MG63 (cell line): Measurements from ENCODE around the gene ATP5F1D. TPM values are rescaled to one million over a fixed set of nuclear protein-coding genes. Genes with fewer than 3 reads are reported as not detected.
"Not testable (repeated sequence)": the region's sequence is repeated elsewhere in the genome, so short reads cannot be mapped to it uniquely, and the experiment has no call there.

Experiments used
- DNase-seq: peaks from one replicate; pipeline ENCODE4 v3.0.0-alpha.2; 2020
- H3K27me3 ChIP-seq: fragments of 250-450 bp; sonication (Bioruptor Pico); 2 replicates; pipeline ENCODE4 v1.5.1; 2020; ENCODE audit warnings: mild to moderate bottlenecking, moderate library complexity
- H3K36me3 ChIP-seq: fragments of 250-450 bp; sonication (Bioruptor Pico); 2 replicates; pipeline ENCODE4 v1.5.1; 2020; ENCODE audit warnings: mild to moderate bottlenecking, moderate library complexity
- H3K4me3 ChIP-seq: fragments of 250-450 bp; sonication (Bioruptor Pico); 2 replicates; pipeline ENCODE4 v1.5.1; 2020; ENCODE audit warnings: mild to moderate bottlenecking, moderate library complexity
- H3K9me3 ChIP-seq: fragments of 250-450 bp; sonication (Bioruptor Pico); 2 replicates; pipeline ENCODE4 v1.5.1; 2020; ENCODE audit warnings: mild to moderate bottlenecking, moderate library complexity
- total RNA-seq: library from RNA; depleted of rRNA; stranded (reverse); fragments of >200 nt; shearing (Covaris generic); gene quantifications from 2 replicates; pipeline ENCODE4 v1.2.3, GENCODE V29; 2014; ENCODE audit warnings: low replicate concordance; rRNA removed

Gene ATP5F1D
- total RNA-seq: 29.4 and 33.8 TPM in 2 replicates

DNA sequence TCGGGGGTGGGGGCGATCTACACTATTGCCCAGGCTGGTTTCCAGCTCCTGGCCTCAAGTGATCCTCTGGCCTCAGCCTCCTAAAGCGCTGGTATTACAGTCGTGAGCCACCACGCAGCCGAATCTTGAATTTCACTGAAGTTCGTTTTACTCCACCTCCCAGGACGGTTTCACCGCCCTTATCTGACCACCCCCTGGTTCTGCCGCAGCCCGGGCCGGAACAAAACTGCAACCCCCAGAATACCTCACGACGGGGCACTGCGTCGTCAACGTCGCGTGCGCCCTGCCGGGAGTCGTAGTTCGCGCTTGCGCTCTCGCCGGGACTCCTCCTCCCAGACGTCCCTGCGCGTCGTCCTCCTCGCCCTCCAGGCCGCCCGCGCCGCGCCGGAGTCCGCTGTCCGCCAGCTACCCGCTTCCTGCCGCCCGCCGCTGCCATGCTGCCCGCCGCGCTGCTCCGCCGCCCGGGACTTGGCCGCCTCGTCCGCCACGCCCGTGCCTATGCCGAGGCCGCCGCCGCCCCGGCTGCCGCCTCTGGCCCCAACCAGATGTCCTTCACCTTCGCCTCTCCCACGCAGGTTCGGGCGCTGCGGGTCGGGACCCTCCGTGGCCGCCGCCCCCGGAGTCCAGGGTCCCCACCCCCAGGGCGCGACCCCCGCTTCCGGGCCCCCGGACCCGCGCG, at the start of gene ATP5F1D:
ATP5F1D (plus strand) TSS at position 335 of the 679 bp plus-strand sequence; CDS start at position 435, 100 bp downstream.
- peak within 1 kb of the TSS; percentile 61 for H3K4me3 ChIP-seq
- H3K36me3 ChIP-seq: peaks cover 5% of the 10 kb centered on the region
- peak; percentile 87 for DNase-seq
- no peaks in the 10 kb centered on the region for H3K27me3 ChIP-seq
- H3K9me3 ChIP-seq: no peaks in the 10 kb centered on the region

DNA sequence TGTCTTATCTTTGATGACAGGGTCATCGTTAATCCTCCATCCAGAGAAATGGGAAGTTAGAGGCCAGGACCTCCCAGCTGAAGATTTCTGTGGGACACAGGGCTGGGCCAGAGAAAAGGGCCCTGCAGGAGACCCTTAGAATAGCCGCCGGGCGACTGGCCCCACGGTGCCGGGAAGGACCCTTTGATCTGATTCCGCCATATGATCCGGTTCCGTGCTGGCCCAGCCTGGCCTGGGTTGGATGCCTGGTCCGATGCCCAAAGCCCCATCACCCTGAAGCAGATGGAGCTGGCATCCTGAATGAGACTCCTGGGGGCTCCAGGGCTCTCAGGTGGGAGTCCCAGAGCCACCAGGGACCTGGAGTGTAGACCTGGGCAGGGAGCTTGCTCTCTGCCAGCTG, 42.0 kb upstream of the ATP5F1D start:
- DNase-seq: no peak

DNA sequence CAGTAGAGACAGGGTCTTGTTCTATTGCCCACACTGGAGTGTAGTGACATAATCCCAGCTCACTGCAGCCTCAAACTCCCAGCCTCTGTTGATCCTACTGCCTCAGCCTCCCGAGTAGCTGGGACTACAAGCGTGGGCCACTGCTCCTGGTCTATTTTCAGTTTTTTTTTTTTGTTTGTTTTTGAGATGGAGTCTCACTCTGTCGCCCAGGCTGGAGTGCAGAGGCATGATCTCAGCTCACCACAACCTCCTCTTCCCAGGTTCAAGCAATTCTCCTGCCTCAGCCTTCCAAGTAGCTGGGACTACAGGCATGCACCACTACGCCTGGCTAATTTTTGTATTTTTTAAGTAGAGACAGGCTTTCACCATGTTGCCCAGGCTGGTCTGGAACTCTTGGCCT, 40.9 kb upstream of the ATP5F1D start:
- DNase-seq: peak; percentile 59
- H3K27me3 ChIP-seq, H3K36me3 ChIP-seq, H3K9me3 ChIP-seq, H3K4me3 ChIP-seq: not testable (repeated sequence)

More for the DNA sequence above, 42.0 kb upstream of the ATP5F1D start:
- Histone ChIP-seq H3K9me3 (no peaks in the 10 kb centered on the region), H3K4me3 (no peak overlapping the region), H3K36me3 (no peaks in the 10 kb centered on the region), H3K27me3 (no peaks in the 10 kb centered on the region)

DNA sequence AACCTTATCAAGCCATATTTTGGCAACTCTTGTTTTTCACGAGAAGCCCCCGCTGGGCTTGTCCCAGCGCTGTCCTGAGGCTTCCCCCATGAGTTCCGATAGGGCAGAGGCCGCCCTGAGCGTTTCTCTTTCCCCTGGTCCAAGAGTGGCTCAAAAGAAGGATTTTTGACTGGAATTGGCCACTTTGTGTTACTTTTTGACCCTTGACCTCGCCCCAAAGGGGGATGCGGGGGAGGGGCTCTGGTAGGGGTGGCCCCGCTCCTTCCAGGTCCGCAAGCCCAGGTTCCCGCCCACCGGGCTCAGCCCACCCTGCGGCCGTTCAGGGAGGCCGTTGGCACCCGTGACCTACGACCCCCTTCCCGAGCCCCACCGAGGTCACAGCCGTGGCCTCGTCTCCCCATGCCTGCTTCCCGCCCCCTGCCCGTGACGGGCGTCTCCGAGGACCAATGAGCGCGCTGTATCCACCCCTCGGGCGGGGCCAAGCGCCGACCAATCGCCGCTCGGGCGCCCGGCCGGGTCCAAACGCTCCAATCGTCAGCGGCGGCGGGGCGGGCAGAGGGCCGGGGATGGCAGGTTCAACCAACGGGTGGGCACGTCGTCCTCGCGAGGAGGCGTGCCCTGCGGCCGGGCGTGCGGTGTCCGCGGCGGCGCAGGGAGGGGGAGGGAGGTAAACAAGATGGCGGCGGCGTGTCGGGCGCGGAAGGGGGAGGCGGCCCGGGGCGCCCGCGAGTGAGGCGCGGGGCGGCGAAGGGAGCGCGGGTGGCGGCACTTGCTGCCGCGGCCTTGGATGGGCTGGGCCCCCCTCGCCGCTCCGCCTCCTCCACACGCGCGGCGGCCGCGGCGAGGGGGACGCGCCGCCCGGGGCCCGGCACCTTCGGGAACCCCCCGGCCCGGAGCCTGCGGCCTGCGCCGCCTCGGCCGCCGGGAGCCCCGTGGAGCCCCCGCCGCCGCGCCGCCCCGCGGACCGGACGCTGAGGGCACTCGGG, 36.1 kb upstream of the ATP5F1D start, which contains the start of gene STK11:
STK11 (plus strand) TSS at position 665 of the 986 bp plus-strand sequence. CDS start 1,136 bp downstream, outside the sequence.
- DNase-seq: peak; percentile 97
- Histone ChIP-seq H3K36me3 (peaks cover 2% of the 10 kb centered on the region; the same call in 1 of the 2 replicates), H3K9me3 (no peaks in the 10 kb centered on the region), H3K27me3 (no peaks in the 10 kb centered on the region), H3K4me3 (peak within 1 kb of the TSS; percentile 57)

DNA sequence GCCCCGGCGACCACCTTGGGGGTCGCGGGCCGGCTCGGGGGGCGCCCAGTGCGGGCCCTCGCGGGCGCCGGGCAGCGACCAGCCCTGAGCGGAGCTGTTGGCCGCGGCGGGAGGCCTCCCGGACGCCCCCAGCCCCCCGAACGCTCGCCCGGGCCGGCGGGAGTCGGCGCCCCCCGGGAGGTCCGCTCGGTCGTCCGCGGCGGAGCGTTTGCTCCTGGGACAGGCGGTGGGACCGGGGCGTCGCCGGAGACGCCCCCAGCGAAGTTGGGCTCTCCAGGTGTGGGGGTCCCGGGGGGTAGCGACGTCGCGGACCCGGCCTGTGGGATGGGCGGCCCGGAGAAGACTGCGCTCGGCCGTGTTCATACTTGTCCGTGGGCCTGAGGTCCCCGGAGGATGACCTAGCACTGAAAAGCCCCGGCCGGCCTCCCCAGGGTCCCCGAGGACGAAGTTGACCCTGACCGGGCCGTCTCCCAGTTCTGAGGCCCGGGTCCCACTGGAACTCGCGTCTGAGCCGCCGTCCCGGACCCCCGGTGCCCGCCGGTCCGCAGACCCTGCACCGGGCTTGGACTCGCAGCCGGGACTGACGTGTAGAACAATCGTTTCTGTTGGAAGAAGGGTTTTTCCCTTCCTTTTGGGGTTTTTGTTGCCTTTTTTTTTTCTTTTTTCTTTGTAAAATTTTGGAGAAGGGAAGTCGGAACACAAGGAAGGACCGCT, 35.2 kb upstream of the ATP5F1D start:
- Histone ChIP-seq H3K9me3 (no peaks in the 10 kb centered on the region), H3K27me3 (no peaks in the 10 kb centered on the region), H3K4me3 (peak overlapping the region; percentile 57), H3K36me3 (peaks cover 2% of the 10 kb centered on the region; the same call in 1 of the 2 replicates)
- no peak for DNase-seq

DNA sequence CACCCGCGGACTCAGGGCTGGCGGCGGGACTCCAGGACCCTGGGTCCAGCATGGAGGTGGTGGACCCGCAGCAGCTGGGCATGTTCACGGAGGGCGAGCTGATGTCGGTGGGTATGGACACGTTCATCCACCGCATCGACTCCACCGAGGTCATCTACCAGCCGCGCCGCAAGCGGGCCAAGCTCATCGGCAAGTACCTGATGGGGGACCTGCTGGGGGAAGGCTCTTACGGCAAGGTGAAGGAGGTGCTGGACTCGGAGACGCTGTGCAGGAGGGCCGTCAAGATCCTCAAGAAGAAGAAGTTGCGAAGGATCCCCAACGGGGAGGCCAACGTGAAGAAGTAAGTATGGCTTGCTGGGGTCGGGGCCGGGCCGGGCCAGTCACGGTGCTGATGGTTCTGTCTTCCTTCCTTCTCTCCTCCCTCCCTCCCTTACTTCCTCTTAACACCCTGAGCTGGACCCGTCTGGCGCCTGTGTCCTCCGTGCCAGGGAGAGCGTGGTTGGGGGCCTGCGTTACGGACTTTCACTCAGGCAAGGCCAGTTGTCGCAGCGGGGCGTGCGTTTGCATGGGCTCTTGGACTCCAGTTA, 34.6 kb upstream of the ATP5F1D start:
- Histone ChIP-seq H3K27me3 (no peaks in the 10 kb centered on the region), H3K4me3 (peak overlapping the region; percentile 57), H3K9me3 (no peaks in the 10 kb centered on the region), H3K36me3 (peaks cover 2% of the 10 kb centered on the region; the same call in 1 of the 2 replicates)
- no peak for DNase-seq

DNA sequence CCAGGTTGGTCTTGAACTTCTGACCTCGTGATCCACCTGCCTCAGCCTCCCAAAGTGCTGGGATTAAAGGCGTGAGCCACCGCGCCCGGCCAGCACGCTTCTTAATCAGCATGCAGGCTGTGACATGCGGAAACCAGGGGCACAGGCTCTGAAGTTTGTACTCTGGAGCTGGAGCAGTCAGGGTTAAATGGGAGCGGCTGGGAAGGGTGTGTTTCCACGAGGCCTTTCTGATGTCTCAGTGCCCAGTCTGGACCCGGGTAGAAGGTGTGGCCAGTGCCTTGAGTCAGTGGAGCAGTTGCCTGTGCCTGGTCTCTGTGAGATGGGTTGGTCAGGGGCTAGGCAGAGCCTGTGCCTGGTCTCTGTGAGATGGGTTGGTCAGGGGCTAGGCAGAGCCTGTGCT, 32.7 kb upstream of the ATP5F1D start:
- not testable (repeated sequence) for H3K9me3 ChIP-seq, H3K4me3 ChIP-seq, H3K27me3 ChIP-seq, DNase-seq, H3K36me3 ChIP-seq

DNA sequence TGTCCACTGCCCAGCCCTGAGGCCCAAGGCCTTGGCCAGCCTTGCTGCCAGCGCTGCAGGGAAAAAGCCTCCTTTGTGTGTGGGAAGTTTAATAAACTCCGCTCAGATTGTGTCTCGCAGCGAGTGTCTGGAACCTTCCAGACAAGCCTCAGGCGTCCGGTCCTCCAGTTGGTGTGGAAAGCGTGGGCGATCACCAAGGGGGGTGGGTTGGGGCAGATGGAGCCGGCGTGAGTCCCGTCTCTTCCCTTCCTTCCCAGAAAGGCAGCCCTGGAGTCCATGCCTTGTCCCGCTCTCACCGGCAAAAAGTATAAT, 31.4 kb upstream of the ATP5F1D start:
- Histone ChIP-seq H3K9me3 (no peaks in the 10 kb centered on the region), H3K4me3 (no peak overlapping the region), H3K36me3 (peaks cover 8% of the 10 kb centered on the region), H3K27me3 (no peaks in the 10 kb centered on the region)
- DNase-seq: no peak

DNA sequence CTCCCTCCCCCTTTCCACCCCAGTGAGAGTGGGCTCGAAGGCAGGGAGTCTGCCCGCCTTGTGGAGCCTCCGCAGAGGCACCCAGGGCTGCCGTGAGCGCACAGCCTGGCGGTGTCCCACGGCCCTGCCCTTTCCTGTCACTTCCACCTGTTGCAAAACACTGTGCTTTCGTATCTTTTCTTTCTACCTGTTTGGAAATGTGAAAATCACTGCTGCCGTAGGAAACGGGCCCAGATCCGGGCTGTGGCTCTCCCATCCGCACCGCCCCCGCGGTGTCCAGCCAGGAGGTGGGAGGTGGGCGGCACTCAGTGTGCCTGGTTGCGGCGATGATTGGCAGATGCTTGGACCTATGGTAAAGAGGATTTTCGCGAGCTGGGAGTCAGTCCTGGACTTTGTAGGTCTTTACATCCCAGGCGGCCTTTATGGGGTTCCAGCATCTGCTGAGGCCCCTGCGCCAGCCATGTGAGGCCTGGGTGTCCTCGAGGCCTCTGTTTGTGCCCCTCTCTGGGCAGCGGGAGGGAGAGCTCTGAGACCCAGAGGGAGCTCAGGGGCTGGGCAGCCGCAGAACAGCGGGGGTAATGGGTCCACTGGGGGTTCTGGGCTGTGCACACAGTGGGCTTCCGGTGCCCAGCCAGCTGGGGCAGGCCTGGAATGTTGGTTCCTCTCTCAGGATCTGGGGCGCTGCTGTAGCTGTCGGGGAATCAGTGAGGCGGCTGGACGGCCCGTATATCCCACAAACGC, 29.9 kb upstream of the ATP5F1D start:
- Histone ChIP-seq H3K27me3 (no peaks in the 10 kb centered on the region), H3K4me3 (no peak overlapping the region), H3K9me3 (no peaks in the 10 kb centered on the region), H3K36me3 (peaks cover 8% of the 10 kb centered on the region)
- no peak for DNase-seq

DNA sequence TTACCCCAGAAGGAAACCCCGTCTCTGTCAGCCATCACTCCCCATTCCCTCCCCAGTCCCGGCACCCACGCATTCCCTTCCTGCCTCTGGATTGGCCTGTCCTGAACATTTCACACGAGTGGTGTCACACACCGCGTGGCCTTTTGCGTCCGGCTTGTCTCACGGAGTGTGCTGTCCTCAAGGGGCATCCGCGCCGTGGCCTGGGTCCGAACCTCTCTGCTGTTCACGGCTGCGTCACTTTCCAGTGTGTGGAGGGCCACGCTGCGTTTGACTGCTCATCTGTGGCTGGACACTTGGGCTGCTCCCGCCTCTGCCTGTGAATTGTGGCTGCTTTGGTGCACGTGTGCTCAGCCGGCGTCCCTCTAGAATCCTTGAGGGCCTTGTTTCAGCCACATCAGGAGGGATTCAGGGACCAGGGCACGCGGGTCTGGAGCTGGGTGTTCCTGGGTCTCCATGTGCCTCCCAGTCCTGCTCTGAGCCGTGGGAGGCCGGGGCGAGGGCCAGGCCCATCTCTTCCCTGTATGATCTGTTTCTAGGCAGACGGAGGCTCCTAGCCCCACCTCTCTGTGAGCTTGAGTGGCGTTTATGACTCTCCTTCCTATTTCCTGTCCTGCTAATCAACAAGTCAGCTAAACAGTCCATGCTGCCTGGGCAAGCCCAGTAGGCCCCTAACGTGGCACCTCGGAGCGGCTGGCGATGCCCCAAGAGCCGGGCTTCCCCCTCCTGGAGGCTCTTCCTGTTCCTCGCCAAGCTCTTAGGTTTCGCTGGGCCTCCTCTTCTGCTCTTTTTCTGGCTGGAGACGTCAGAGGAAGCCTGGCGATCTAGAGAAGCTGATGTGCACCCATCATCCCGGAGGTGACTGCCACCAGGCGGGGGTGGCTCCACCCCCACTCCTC, 27.9 kb upstream of the ATP5F1D start:
- no peaks in the 10 kb centered on the region for H3K9me3 ChIP-seq

DNA sequence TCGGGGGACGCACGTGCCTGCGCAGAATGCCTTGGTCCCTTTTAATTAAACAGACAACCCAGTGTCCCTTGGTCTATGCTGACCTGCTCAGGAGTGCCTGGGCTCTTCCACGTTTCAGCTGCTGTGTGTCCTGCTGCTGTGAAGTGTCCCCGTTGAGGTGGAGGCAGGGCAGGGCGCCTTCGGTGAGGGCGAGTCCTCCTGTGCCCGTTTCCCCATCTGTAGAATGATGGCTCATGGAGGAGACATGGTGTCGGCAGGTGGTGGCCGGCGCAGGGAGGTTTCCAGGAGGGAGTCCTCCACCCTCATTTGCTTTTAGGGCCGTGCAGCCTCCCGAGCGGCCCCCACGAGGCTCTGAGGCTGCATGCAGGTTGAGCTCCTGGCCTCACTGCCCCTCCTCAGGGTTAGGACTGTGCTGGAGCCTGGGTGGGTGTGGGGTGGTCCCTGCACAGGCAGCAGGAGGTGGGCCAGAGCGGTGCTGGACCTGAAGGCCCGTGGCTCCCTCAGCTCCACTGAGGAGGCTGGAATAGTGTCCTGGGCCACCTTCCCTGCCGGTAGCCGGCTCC, 27.2 kb upstream of the ATP5F1D start:
- Histone ChIP-seq H3K9me3 (no peaks in the 10 kb centered on the region), H3K36me3 (peaks cover 5% of the 10 kb centered on the region), H3K27me3 (no peaks in the 10 kb centered on the region), H3K4me3 (no peak overlapping the region)
- DNase-seq: no peak

More for the DNA sequence above, 27.9 kb upstream of the ATP5F1D start:
- peak; percentile 72 for DNase-seq
- H3K36me3 ChIP-seq: peaks cover 5% of the 10 kb centered on the region
- H3K4me3 ChIP-seq: no peak overlapping the region
- no peaks in the 10 kb centered on the region for H3K27me3 ChIP-seq

DNA sequence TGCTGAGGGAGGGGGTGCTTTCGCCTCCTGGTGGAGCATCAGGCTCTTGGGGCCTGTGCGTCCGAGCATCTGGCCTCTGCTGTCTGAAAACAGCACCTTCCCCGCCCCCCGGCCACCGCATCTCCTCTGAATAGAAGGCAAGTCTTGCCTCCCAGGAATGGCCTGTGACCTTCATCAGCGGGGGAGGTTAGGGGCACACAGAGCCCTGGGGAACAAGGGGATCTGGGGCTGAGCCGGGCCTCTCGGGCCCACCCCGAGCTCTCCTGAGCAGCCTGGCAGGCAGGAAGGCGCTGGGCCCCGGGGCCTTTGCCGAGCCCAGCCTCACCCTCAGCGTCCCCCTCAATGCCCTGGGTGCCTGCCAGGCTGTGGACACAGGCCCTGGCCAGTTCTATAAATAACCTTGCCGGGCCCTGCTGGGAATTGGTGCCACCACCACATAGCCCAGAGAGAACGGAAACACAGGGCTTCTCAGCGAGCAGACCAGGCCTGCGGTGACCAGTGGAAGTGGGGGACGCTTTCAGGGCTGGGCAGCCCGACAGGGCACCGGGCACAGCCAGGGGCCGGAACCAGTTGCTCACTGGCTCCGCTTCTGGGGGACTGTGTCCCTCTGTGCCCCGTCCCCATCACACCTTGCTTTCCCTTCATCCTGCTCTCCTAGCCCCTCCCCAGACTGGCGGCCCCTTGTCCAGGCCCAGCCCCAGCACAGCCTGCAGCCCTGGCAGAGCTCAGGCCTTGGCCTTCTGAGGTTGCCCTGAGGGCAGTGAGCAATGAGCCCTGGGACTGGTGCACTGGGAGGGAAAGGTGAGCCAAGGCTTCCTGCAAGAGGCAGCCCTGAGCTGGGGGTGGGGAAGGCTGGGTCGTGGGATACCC, 26.5 kb upstream of the ATP5F1D start:
- H3K4me3 ChIP-seq: no peak overlapping the region
- DNase-seq: peak; percentile 68
- H3K27me3 ChIP-seq: no peaks in the 10 kb centered on the region
- H3K36me3 ChIP-seq: peaks cover 5% of the 10 kb centered on the region
- no peaks in the 10 kb centered on the region for H3K9me3 ChIP-seq

DNA sequence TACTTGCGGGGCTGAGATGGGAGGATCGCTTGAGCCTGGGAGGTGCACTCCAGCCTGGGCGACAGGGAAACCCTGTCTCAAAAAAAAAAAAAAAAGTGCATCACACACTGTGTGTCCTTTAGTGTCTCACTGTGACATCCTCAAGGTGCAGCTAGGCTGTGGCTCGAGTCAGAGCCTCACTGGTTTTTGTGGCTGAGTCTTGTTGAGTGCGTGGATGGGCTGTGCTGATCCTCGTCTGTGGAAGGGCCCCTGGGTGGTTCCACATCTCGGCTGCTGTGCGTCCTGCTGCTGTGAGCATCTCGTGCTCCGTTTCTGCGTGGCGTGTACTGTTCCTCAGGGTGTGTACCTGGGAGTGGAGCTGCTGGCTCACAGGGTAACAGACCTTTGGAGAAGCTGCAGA, 24.8 kb upstream of the ATP5F1D start:
- no peaks in the 10 kb centered on the region for H3K9me3 ChIP-seq
- DNase-seq: no peak
- H3K36me3 ChIP-seq: peaks cover 10% of the 10 kb centered on the region
- H3K27me3 ChIP-seq: no peaks in the 10 kb centered on the region
- H3K4me3 ChIP-seq: no peak overlapping the region

DNA sequence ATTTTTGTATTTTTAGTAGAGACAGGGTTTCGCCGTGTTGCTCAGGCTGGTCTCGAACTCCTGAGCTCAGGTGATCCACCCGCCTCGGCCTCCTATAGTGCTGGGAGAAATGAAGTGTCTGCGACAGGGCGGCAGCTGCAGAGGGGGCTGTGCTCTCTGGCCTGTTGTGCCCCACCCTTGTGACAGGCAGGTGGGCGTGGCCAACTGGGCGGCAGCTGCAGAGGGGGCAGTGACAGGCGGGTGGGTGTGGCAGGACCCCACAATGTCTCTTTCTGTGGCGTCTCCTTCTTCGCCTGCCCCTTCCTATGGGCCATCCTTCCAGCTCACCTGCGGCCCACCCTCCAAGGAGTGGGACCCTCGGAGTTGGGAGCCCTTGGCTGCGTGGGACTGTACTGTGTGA, 24.2 kb upstream of the ATP5F1D start:
- no peaks in the 10 kb centered on the region for H3K9me3 ChIP-seq
- peaks cover 10% of the 10 kb centered on the region for H3K36me3 ChIP-seq
- no peak for DNase-seq
- H3K4me3 ChIP-seq: no peak overlapping the region
- H3K27me3 ChIP-seq: no peaks in the 10 kb centered on the region
